Urothelium cell line (cell line): ENCODE data around the gene OR5B21.
A peak's percentile ranks its signal among the peaks of the same experiment; 100 is the strongest.

Experiments used
- DNase-seq: peaks from one replicate; pipeline ENCODE4 v3.0.0; 2011; ENCODE audit warnings: low spot score, mixed read lengths
- FAIRE-seq: peaks from 2 replicates; lab custom pipeline; 2011; peaks lifted over from hg19 to GRCh38; lab: Jason Lieb, UNC

OR5B21 gene

DNA sequence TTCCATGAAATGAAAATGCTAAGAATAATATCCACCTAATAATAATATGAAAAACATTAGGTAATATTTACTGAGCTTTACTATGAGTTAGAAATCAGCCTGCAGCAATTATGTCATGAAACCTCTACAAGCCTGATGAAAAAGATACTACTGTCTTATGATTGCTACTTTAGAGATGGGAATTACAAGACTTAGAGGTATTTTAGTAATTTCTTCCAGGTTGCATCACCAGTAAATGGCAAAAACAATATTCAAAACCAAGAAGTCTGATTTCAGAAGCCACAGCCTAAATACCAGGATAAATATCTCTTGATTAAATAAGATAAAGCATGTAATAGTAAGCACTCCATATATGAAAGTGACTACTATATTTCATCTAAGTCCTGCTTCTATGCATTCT lies 13.8 kb downstream of the OR5B21 start:
- no peak for FAIRE-seq
- no peak for DNase-seq

DNA sequence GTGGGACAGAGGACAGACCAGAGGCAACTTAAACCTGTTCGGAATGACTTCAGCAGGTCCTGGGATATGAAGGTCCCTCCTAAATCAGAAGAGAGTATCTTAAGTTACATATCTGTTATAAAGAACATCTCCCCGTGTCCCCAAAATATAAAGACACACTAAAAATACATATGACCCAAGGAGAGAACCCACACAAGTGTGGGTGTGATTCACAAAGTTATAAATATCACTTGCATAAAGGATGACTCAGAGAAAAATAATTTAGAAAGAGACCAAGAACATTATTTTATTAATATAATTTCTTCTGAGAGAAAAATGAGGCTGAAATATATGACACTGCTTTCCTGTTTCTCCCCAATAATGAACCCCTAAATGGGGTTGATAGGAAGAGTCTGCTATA lies 14.2 kb downstream of the OR5B21 start:
- FAIRE-seq, result no peak
- DNase-seq, result peak; percentile 5

DNA sequence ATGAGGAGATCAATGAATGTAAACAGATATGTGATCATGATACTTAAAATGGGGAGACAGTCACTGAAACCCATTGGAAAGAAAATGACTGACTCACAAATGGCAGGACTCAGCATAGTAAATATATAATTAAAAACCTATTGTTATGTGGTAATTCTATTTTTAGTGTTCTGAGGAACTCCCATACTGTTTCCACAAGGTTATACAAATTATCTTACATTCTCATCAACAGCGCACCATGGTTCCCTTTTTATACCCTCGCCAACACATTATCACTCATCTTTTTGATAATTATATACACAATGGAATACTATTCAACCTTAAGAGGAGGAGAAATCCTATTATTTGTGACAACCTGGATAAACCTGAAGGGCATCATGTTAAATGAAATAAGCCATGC lies 17.1 kb downstream of the OR5B21 start:
- FAIRE-seq (no peak), DNase-seq (no peak)

DNA sequence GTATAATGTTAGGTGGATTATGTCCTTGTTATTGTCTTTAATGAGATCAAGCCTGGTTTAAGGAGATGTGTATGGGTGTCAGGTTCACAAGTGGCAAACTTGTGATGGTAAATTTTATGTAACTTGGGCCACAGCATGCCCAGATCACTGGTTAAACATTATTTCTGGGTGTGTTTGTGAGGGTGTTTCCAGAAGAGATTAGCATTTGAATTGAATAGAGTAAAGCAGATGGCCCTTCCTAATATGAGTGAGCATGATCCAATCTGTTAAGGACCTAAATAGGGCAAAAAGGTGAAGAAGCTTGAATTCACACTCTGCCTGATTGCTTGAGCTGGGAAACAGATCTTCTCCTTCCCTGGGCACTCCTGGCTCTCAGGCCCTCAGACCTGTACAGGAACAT lies 20.7 kb downstream of the OR5B21 start:
- no peak for FAIRE-seq

DNA sequence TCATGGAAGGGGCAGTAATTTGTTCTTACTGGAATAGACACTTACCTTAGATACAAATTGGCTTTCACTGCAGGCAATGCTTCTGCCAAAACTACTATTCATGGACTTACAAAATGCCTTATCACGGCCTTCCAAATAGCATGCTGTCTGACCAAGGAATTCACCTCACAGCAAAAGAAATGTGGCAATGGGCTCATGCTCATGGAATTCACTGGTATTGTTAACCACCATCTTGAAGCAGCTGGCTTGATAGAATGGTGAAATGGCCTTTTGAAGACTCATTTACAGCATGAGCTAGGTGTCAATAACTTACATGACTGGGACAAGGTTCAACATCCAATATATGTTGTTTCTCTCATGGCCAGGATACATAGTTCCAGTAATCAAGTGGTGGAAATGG lies 21.9 kb downstream of the OR5B21 start:
- FAIRE-seq (no peak), DNase-seq (no peak)

More for the DNA sequence above, 20.7 kb downstream of the OR5B21 start:
- no peak for DNase-seq

DNA sequence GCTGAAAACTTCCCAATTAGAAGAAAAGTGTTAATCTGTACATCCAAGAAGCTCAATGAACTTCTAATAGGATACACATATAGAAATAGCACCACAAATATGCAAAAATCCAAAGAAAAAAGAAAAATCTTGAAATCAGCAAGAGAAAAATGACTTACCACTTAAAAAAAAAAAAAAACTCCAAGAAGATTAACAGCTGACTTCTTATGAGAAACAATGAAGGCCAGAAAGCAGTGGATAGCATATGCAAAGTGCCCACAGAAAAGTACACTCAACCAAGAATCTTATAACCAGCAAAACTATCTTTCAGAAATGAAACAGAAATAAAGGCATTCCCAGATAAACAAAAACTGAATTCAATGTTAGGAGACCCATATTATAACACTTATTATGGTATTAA lies 36.0 kb downstream of the OR5B21 start:
- DNase-seq (no peak), FAIRE-seq (no peak)

DNA sequence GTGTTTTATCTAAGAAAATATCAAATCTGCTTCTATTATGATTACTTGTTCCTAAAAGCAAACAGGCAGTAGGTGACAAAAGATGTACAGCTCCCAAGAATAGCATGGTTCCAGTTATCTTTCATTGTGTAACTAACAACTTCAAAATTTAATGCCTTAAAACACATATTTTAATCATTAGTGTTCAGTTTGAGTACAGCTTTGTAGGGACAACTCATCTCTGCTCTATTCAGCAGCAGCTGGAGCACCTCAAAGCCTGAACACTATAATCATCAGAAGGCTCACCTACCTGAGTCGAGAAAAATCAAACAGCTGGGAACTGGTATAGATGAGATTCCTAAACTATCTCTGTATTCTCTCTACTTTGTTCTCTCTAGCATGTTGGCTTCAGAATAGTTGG lies 41.6 kb downstream of the OR5B21 start:
- FAIRE-seq (no peak), DNase-seq (no peak)

DNA sequence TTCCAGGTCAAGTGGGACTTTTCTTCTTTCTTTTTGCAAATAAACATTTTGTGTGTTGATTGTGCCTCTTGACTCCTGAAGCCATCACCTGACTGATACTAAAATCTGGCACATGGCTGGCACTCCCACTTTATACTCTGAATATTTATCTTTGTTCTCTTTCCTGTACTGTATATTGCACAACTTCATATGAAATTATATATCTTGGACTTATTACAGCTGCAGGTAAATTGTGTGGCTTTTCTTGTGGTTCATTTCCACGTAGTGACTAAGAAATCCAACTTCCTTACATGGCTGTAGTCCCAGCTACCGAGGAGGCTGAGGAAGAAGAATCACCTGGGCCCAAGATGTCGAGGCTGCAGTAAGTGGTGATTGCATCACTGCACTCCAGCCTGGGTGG lies 42.2 kb downstream of the OR5B21 start:
- FAIRE-seq (no peak), DNase-seq (no peak)
